Frontal cortex (tissue), 4 donors: ENCODE measurements around the gene ACHE. TPM values are rescaled to one million over a fixed set of nuclear protein-coding genes. Genes with fewer than 3 reads are reported as not detected.
"Not testable (repeated sequence)": the region's sequence is repeated elsewhere in the genome, so short reads cannot be mapped to it uniquely, and the experiment has no call there.

Experiments
- DNase-seq, 2 donors: peaks; one replicate each; pipeline ENCODE4 v3.0.0; 2012; ENCODE audit warnings: low spot score in 2 of 2
- FAIRE-seq: peaks from 2 replicates; lab custom pipeline; 2012; peaks lifted over from hg19 to GRCh38; lab: Jason Lieb, UNC
- total RNA-seq: library from RNA; depleted of rRNA; stranded (reverse); fragments of >200 nt; gene quantifications from one replicate; pipeline ENCODE4 v1.2.3, GENCODE V29; 2014
- donor health status: control.
- donor health status: control.
- donor health status: control.

ACHE gene
- total RNA-seq, 1 donor from 2014 or later, result 11.0 TPM

- DNase-seq (peak; percentile 75 to 76), FAIRE-seq (no peak)
These were observed 29.6 kb downstream of the ACHE start for GRCh38 chr7:100865938-100866728.

- FAIRE-seq, result no peak
- DNase-seq, result no peak
These were observed 30.2 kb downstream of the ACHE start for GRCh38 chr7:100865372-100865911.

DNA sequence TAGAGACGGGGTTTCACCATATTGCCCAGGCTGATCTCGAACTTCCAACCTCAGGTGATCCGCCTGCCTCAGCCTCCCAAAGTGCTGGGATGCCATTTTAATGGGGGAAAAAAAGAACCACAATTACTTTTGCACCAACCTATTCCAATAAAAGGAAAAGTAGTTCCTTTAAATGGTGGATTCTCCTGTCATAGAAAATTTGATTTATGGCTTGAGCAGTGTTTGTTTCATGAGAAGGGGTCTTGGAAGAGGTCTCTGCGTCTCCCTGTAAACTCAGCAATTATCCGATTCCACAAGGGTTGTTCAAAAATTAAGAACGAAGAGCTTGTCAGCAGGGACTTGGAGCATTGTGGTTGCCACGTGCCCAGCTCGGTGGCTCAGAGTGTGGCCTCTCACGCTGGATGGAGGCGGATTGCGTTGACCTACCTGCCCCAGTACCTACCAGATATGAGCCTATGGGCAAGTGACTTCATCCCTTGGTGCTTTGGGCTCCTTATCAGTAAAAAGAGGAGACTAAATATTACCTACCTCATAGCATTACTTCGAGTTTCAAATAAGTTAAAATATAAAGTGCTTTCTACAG lies 31.3 kb downstream of the ACHE start:
- FAIRE-seq (no peak), DNase-seq (peak in 1 of 2 donors; percentile 17)

DNA sequence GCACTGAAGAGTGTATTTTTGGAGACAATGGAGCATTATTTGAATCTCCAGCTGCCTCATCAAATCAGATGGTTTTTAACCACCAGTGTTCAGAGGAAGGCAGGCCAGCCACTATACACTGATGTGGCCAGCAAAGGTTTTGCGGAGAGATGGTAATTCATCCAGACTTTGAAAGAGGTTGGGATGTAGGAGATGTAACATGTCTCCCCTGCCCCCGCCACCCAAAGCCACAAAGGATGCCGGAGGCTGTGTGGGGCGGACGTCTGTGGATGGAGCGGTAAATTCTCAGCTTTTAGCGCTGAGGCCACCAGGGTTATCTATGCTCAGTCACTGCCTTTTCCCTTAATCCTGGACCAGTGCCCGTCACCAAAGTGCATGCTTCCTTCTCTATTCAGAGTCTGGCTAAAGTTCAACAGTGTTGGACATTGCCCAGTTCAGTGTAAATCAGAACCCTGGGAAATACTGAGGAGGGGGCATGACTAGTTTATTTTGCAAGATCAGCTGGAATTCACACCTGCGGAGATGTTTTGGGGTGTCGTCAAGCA lies 32.2 kb downstream of the ACHE start:
- DNase-seq, result peak in 1 of 2 donors; percentile 45
- no peak for FAIRE-seq

DNA sequence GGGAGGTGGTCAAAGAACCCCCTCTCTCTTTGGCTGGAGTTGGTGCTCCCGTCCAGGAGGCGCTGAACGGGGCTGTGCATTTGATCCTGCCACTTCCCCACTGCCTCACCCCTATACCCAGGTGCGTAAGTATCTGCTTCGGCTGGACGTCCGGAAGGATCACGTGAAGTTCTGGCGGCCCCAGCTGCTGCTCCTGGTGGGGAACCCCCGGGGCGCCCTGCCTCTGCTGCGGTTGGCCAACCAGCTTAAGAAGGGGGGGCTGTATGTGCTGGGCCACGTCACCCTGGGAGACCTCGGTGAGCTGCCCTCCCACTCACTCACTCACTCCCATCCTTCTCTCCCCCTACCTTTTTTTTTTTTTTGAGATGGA lies 34.1 kb downstream of the ACHE start:
- DNase-seq (no peak), FAIRE-seq (no peak)

DNA sequence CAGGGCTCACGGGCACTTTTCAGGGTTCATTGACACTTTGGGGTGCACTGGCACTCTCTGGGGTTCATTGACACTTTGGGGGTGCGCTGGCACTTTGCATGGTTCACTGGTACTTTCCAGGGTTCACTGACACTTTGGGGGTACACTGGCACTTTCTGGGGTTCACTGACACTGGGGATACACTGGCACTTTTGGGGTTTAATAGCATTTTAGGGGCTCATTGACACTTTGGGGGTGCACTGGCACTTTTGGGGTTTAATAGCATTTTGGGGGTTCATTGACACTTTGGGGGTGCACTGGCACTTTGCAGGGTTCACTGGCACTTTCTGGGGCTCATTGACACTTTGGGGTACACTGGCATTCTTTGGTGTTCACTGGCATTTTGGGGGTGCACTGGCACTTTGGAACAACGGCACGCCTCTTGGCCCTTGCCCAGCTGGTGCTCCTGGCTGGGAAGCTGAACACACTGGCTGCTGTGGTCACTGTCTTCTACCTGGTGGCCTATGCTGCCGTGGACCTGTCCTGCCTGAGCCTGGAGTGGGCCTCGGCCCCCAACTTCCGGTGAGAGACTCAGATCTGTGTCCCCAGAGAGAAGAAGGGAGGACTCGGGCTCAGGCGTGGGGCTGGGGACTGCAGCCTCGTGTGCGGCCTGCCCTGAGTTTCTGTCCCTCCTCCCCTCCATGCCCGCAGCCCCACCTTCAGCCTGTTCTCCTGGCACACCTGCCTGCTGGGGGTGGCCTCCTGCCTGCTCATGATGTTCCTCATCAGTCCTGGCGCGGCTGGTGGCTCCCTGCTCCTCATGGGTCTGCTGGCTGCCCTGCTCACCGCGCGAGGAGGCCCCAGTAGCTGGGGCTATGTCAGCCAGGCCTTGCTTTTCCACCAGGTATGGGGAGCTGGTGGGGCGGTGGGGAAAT lies 34.7 kb downstream of the ACHE start:
- peak; percentile 2 to 3 for DNase-seq
- FAIRE-seq, result no peak

DNA sequence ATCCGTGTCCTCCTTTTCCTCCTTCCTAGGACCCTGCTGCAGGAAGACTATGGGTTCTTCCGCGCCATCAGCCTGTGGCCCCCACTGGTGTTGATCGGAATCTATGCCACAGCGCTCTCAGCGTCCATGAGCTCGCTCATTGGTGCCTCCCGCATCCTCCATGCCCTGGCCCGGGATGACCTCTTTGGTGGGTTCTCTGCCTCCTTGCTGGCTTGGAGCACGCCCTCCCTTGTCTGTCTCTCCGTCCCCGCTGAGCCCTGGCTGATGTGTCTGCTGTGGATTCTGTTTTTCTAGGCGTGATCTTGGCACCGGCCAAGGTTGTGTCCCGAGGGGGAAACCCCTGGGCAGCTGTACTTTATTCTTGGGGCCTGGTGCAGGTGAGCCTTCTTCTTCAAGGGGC lies 35.8 kb downstream of the ACHE start:
- FAIRE-seq, result no peak

GRCh38 chr7:100856871-100857282 lies 38.8 kb downstream of the ACHE start:
- peak in 1 of 2 donors; percentile 1 for DNase-seq
- FAIRE-seq, result no peak

More for the DNA sequence above, 35.8 kb downstream of the ACHE start:
- peak; percentile 3 to 12 for DNase-seq

GRCh38 chr7:100855515-100855914 lies 40.2 kb downstream of the ACHE start:
- no peak for FAIRE-seq

DNA sequence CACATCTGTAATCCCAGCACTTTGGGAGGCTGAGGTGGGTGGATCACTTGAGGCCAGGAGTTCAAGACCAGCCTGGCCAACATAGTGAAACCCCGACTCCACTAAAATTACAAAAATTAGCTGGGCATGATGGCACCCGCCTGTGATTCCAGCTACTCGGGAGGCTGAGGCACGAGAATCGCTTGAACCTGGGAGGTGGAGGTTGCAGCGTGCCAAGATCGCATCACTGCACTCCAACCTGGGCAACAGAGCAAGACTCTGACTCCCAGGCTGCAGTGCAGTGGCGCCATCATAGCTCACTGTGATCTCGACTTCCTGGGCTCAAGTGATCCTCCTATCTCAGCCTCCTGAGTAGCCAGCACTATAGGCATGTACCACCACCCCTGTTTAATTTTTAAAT lies 40.8 kb downstream of the ACHE start:
- DNase-seq, FAIRE-seq: not testable (repeated sequence)

More at GRCh38 chr7:100855515-100855914, 40.2 kb downstream of the ACHE start:
- DNase-seq, result peak in 1 of 2 donors; percentile 1

- DNase-seq (peak in 1 of 2 donors; percentile 14), FAIRE-seq (no peak)
These were observed 41.4 kb downstream of the ACHE start for GRCh38 chr7:100854146-100854895.

DNA sequence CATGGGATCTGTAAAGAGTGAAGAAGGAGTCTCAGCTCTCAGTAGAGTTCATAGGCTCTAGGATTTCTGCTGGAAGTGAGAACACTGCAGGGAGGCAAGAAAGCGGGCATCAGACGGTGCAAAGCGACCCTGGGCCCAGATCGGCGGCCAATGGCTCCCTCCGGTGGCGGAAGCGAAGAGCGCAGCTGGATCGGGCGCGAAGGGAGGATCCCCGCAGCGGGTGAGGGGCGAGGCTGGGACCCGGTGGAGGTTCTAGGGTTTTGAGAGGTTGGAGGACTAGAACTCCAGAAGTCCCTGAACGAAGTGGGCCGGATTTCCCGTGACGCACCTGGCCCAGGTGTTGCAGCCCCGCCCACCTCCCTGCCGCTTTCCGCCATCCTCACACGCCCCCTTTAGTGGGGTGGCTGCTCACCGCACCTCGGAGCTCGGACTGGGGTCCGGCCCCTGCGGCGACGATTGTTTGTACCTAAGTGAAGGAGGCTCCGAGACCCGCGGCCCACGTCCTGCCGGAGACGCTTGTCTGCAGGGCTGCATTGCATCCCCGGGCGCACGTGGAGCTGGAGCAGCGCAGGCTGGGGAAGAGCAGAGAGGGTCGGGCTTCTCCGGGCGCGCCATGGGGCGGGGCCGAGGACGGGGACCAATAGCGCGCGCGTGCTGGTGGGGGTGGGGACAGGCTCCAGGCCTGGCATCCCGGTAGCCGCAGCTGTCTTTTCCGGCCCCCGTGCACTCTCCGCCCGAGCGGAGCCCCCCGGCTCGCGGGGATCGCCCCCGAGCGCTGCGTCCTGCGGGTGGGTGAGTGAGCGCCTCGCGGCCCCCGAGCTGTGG lies 43.4 kb downstream of the ACHE start, which contains the start of gene SLC12A9:
Gene SLC12A9 (plus strand): TSS at position 666 of the 825 bp plus-strand sequence. CDS start 1,485 bp downstream, outside the sequence.
- peak; percentile 93 to 96 for DNase-seq
- no peak for FAIRE-seq

GRCh38 chr7:100847360-100847759 lies 48.3 kb downstream of the ACHE start:
- no peak for FAIRE-seq
- no peak for DNase-seq

DNA sequence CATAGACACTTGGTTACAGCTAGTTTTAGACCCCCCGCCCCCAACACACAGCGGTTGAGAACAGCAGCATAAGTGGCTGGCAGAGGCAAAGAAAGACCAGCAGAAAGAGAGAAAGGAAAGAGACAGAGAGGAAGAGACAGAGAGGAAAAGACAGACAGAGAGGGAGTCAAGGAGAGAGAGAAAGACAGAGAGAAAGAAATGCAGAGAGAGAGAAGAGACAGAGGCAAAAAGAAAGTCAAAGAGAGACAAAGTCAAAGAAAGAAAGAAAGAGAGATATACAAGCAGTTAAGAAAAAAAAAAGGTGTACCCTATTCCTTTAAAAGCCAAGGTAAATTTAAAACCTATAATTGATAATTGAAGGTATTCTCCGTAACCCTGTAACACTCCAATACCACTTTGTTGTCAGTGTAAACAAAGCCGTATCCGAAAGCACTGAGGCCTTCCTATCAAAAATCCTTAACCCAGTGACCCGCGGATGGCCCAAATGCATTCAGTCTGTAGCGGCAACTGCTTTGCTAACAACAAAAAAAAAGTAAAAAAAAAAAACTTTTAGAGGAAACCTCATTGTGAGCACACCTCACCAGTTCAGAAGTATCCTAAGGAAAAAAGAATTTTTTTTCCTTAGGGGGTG lies 55.1 kb downstream of the ACHE start:
- no peak for FAIRE-seq
- no peak for DNase-seq
